Measurements from ENCODE around the gene VAT1. TPM values are rescaled to one million over a fixed set of nuclear protein-coding genes. Genes with fewer than 3 reads are reported as not detected.

Gene VAT1
- total and polyA plus RNA-seq, 2 of the 13 experiments (the other 11 are each of a cell fraction or from before 2014, with no cell fraction given) = 143 to 205 TPM

DNA sequence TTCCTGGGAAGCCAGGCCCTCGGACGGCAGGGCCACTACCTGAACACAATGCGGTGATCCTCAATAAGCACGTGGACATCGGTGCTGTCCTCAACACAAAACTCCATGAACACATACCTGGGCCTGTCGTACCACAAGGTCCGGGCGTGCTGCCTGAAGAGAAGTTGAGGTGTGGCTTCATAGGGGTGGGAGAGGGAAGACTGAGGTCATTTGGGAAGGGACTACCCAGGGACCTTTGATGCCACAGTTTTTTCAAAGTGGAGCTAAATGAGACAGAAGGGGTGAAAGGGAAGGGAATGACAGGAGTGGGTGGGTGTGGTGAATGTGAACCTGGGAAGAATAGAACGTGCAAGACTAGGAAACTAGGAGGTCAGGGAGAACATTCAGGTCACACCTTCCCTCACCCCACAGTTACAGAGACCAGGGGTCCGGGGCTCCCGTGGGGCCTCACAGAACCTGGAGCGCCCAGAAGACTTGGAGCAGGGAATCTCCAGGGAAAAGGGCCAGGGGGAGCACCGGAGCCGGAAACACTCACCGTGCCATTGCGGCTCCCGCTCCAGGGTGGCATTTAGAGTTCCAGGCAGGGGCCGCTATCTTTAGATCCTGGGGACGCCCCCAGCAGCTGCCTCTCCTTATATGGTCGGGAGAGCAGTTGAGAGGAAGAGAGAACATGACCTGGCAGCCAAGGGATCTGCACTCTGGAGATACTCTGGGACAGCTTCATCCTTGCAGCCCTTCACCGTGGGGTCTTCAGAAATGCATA, 42.5 kb downstream of the VAT1 start, which contains the start of gene PTGES3L (continued):
- peak; percentile 24; the same call in 1 of the 2 replicates for TF ChIP-seq ZNF777 (CRISPR knock-in tag; IDR thresholded peaks at IDR 0.05)
- TF ChIP-seq SOX6 (IDR thresholded peaks at IDR 0.05) = no peak
- TF ChIP-seq SOX6 (CRISPR knock-in tag; IDR thresholded peaks at IDR 0.05) = peak; percentile 41; the same call in 1 of the 2 replicates
- 0 out of 2 replicates have a peak, but pooled peaks have one; percentile 28 for TF ChIP-seq HMG20B (CRISPR knock-in tag; conservative IDR thresholded peaks at IDR 0.05)
- TF ChIP-seq STAG1 (CRISPR knock-in tag; IDR thresholded peaks at IDR 0.05) = peak; percentile 12; the same call in 1 of the 2 replicates
- TF ChIP-seq FOXC1 (CRISPR knock-in tag; IDR thresholded peaks at IDR 0.05; ENCODE audit: borderline replicate concordance) = 0 out of 2 replicates have a peak, but pooled peaks have one; percentile 12
- no peak for TF ChIP-seq ZNF747 (CRISPR knock-in tag; IDR thresholded peaks at IDR 0.05; ENCODE audit: borderline replicate concordance)
- TF ChIP-seq, protein P1, sequence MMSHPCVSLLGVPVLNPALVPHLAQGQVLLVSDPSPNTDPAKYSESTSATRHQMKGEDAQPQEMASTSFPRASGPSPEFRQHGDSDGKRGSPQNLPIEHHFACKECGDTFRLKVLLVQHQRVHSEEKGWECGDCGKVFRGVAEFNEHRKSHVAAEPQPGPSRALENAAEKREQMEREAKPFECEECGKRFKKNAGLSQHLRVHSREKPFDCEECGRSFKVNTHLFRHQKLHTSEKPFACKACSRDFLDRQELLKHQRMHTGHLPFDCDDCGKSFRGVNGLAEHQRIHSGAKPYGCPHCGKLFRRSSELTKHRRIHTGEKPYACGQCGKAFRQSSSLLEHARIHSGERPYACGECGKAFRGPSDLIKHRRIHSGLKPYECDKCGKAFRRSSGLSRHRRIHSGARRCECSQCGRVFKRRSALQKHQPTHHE (CRISPR knock-in tag; IDR thresholded peaks at IDR 0.05; ENCODE audit: borderline replicate concordance) = 0 out of 2 replicates have a peak, but pooled peaks have one; percentile 50
- TF ChIP-seq KDM6A (CRISPR knock-in tag; IDR thresholded peaks at IDR 0.05; ENCODE audit: low read depth) = no peak
- TF ChIP-seq KDM2A (CRISPR knock-in tag; IDR thresholded peaks at IDR 0.05; ENCODE audit: borderline replicate concordance, low read depth) = no peak; the same call in 1 of the 2 replicates
- TF ChIP-seq ETV5 (CRISPR knock-in tag; IDR thresholded peaks at IDR 0.05; ENCODE audit: borderline replicate concordance) = peak; percentile 51; the same call in 1 of the 2 replicates
- TF ChIP-seq, protein P2, sequence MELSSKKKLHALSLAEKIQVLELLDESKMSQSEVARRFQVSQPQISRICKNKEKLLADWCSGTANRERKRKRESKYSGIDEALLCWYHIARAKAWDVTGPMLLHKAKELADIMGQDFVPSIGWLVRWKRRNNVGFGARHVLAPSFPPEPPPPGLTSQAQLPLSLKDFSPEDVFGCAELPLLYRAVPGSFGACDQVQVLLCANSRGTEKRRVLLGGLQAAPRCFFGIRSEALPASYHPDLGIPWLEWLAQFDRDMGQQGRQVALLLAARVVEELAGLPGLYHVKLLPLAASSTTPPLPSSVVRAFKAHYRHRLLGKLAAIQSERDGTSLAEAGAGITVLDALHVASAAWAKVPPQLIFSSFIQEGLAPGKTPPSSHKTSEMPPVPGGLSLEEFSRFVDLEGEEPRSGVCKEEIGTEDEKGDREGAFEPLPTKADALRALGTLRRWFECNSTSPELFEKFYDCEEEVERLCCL (CRISPR knock-in tag; IDR thresholded peaks at IDR 0.05; ENCODE audit: borderline replicate concordance) = no peak
- no peak for TF ChIP-seq ZKSCAN8 (CRISPR knock-in tag; IDR thresholded peaks at IDR 0.05; ENCODE audit: borderline replicate concordance)
- no peak for TF ChIP-seq SNRNP70 (IDR thresholded peaks at IDR 0.05; ENCODE audit: low read depth, low read length)
- TF ChIP-seq, protein P3, sequence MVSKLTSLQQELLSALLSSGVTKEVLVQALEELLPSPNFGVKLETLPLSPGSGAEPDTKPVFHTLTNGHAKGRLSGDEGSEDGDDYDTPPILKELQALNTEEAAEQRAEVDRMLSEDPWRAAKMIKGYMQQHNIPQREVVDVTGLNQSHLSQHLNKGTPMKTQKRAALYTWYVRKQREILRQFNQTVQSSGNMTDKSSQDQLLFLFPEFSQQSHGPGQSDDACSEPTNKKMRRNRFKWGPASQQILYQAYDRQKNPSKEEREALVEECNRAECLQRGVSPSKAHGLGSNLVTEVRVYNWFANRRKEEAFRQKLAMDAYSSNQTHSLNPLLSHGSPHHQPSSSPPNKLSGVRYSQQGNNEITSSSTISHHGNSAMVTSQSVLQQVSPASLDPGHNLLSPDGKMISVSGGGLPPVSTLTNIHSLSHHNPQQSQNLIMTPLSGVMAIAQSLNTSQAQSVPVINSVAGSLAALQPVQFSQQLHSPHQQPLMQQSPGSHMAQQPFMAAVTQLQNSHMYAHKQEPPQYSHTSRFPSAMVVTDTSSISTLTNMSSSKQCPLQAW (CRISPR knock-in tag; IDR thresholded peaks at IDR 0.05) = peak; percentile 2; the same call in 1 of the 2 replicates
- TF ChIP-seq ARNT2 (CRISPR knock-in tag; IDR thresholded peaks at IDR 0.05; ENCODE audit: low read depth) = no peak
- TF ChIP-seq, protein P4, sequence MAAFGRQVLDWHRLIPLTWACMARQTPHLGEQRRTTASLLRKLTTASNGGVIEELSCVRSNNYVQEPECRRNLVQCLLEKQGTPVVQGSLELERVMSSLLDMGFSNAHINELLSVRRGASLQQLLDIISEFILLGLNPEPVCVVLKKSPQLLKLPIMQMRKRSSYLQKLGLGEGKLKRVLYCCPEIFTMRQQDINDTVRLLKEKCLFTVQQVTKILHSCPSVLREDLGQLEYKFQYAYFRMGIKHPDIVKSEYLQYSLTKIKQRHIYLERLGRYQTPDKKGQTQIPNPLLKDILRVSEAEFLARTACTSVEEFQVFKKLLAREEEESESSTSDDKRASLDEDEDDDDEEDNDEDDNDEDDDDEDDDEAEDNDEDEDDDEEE (CRISPR knock-in tag; IDR thresholded peaks at IDR 0.05) = no peak
- TF ChIP-seq, protein P5, sequence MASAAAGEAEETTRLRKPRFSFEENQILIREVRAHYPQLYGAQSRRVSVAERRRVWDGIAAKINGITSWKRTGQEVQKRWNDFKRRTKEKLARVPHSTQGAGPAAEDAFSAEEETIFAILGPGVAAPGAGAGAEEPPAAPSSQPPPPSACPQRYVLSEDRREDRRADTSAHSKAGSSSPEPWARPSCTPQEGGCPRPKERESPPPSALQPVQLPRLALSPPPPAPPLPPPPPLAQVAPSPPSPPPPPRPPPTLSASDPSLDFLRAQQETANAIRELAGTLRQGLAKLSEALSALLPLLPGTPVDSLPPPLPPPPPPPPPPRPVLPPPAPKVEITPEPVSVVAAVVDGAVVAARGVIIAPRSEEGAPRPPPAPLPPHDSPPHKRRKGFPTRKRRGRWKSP (CRISPR knock-in tag; IDR thresholded peaks at IDR 0.05) = no peak
- TF ChIP-seq ZSCAN29 (CRISPR knock-in tag; conservative IDR thresholded peaks at IDR 0.05) = no peak
